ENCODE data around the gene RAX. TPM values are rescaled to one million over a fixed set of nuclear protein-coding genes. Genes with fewer than 3 reads are reported as not detected.

RAX gene
- total RNA-seq, 1 experiment from 2014 or later = 0.94 TPM

GRCh38 chr18:59300676-59301285, 27.5 kb upstream of the RAX start:
- Mint-ChIP-seq H3K4me1 (no peaks in the 10 kb centered on the region), H3K9me3 (no peaks in the 10 kb centered on the region), H3K27me3 (ENCODE audit: low read depth) (peaks cover 26% of the 10 kb centered on the region), H3K36me3 (no peaks in the 10 kb centered on the region), H3K27ac (no peak overlapping the region), H3K4me3 (no peak overlapping the region)
- ATAC-seq (no peak), DNase-seq (ENCODE audit: low spot score) (no peak)
- POLR2A ChIA-PET = interaction anchor here (0.5 kb wide), 1 partner anchor 510 kb away, joined by 3 read pairs; no protein-coding TSS in a partner anchor
- TF ChIP-seq MLX (CRISPR knock-in tag; IDR thresholded peaks at IDR 0.05) (no peak), TEAD4 (CRISPR knock-in tag; IDR thresholded peaks at IDR 0.05) (no peak), ETV6 (CRISPR knock-in tag; IDR thresholded peaks at IDR 0.05) (no peak), GTF2I (CRISPR knock-in tag; conservative IDR thresholded peaks at IDR 0.05) (no peak), ZNF423 (CRISPR knock-in tag; IDR thresholded peaks at IDR 0.05) (no peak), TCF7 (CRISPR knock-in tag; IDR thresholded peaks at IDR 0.05; ENCODE audit: low read depth) (no peak), RORB (CRISPR knock-in tag; IDR thresholded peaks at IDR 0.05) (no peak), ZSCAN18 (CRISPR knock-in tag; IDR thresholded peaks at IDR 0.05) (no peak), HMGA2 (CRISPR knock-in tag; IDR thresholded peaks at IDR 0.05) (no peak), SOX15 (CRISPR knock-in tag; IDR thresholded peaks at IDR 0.05) (no peak), SMAD4 (CRISPR knock-in tag; IDR thresholded peaks at IDR 0.05) (no peak), JUN (CRISPR knock-in tag; IDR thresholded peaks at IDR 0.05) (no peak), ERG (CRISPR knock-in tag; IDR thresholded peaks at IDR 0.05) (no peak), JAZF1 (CRISPR knock-in tag; IDR thresholded peaks at IDR 0.05) (no peak), CBFB (CRISPR knock-in tag; IDR thresholded peaks at IDR 0.05; ENCODE audit: low read depth) (no peak), OVOL2 (CRISPR knock-in tag; IDR thresholded peaks at IDR 0.05; ENCODE audit: borderline replicate concordance) (no peak), GRHL2 (CRISPR knock-in tag; IDR thresholded peaks at IDR 0.05; ENCODE audit: insufficient replicate concordance, severe bottlenecking) (no peak)
- TF ChIP-seq, protein P1, sequence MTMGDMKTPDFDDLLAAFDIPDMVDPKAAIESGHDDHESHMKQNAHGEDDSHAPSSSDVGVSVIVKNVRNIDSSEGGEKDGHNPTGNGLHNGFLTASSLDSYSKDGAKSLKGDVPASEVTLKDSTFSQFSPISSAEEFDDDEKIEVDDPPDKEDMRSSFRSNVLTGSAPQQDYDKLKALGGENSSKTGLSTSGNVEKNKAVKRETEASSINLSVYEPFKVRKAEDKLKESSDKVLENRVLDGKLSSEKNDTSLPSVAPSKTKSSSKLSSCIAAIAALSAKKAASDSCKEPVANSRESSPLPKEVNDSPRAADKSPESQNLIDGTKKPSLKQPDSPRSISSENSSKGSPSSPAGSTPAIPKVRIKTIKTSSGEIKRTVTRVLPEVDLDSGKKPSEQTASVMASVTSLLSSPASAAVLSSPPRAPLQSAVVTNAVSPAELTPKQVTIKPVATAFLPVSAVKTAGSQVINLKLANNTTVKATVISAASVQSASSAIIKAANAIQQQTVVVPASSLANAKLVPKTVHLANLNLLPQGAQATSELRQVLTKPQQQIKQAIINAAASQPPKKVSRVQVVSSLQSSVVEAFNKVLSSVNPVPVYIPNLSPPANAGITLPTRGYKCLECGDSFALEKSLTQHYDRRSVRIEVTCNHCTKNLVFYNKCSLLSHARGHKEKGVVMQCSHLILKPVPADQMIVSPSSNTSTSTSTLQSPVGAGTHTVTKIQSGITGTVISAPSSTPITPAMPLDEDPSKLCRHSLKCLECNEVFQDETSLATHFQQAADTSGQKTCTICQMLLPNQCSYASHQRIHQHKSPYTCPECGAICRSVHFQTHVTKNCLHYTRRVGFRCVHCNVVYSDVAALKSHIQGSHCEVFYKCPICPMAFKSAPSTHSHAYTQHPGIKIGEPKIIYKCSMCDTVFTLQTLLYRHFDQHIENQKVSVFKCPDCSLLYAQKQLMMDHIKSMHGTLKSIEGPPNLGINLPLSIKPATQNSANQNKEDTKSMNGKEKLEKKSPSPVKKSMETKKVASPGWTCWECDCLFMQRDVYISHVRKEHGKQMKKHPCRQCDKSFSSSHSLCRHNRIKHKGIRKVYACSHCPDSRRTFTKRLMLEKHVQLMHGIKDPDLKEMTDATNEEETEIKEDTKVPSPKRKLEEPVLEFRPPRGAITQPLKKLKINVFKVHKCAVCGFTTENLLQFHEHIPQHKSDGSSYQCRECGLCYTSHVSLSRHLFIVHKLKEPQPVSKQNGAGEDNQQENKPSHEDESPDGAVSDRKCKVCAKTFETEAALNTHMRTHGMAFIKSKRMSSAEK (CRISPR knock-in tag; IDR thresholded peaks at IDR 0.05; ENCODE audit: borderline replicate concordance) = no peak
- TF ChIP-seq, protein P2, sequence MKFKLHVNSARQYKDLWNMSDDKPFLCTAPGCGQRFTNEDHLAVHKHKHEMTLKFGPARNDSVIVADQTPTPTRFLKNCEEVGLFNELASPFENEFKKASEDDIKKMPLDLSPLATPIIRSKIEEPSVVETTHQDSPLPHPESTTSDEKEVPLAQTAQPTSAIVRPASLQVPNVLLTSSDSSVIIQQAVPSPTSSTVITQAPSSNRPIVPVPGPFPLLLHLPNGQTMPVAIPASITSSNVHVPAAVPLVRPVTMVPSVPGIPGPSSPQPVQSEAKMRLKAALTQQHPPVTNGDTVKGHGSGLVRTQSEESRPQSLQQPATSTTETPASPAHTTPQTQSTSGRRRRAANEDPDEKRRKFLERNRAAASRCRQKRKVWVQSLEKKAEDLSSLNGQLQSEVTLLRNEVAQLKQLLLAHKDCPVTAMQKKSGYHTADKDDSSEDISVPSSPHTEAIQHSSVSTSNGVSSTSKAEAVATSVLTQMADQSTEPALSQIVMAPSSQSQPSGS (CRISPR knock-in tag; IDR thresholded peaks at IDR 0.05; ENCODE audit: borderline replicate concordance, low read depth) = no peak
- CTCF ChIA-PET = interaction anchor here (0.6 to 1.6 kb wide), 4 partner anchors 25 to 102 kb away, joined by 3 to 7 read pairs (median 4); no protein-coding TSS in a partner anchor
